ENCODE results near the gene HGD. TPM values are rescaled to one million over a fixed set of nuclear protein-coding genes. Genes with fewer than 3 reads are reported as not detected.
"Not testable (repeated sequence)": the region's sequence is repeated elsewhere in the genome, so short reads cannot be mapped to it uniquely, and the experiment has no call there.

The HGD gene
- total RNA-seq, 4 donors from 2014 or later: not detected

DNA sequence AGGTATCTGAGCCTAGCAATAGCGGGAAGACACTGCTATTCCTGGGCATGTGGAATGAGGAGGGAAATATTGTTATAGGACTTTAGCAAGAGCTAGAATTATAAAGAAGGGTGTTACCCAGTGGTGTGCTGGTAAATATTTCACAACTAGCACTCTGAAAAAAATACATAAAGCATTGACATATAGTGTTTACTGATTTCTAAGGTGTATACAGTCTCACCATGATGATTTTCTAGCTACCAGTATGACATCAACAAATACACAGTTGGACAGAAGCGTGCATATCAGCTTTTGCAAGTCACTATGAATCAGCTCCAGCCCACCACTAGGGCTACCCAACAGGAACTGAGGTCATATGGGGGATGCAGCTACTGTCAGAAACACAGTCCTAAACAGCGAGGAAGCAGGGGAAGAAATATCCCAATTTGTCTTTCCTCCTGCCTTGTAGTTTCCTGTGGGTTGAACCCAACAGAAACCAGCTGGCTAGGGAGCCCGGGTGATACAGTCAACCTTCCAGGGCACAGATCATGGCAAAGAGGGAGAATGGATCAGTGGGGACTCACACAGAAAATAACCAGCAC lies 39.6 kb downstream of the HGD start:
- H3K36me3 ChIP-seq: no peaks in the 10 kb centered on the region
- TF ChIP-seq CTCF (IDR thresholded peaks at IDR 0.05): no peak
- no peak for TF ChIP-seq POLR2A (IDR thresholded peaks at IDR 0.05)
- TF ChIP-seq EP300 (IDR thresholded peaks at IDR 0.05): no peak
- no peak for DNase-seq (ENCODE audit: low spot score in 2 of 2)
- no peak overlapping the region for H3K4me3 ChIP-seq
- H3K27me3 ChIP-seq: no peaks in the 10 kb centered on the region
- peaks cover 0 to 4% (median 0%) of the 10 kb centered on the region in 4 donors for H3K4me1 ChIP-seq
- 62 to 67% methylated on average over 4 of the region's 4 CpGs for WGBS, 2 donors
- H3K9me3 ChIP-seq: no peaks in the 10 kb centered on the region
- H3K27ac ChIP-seq: no peak overlapping the region

DNA sequence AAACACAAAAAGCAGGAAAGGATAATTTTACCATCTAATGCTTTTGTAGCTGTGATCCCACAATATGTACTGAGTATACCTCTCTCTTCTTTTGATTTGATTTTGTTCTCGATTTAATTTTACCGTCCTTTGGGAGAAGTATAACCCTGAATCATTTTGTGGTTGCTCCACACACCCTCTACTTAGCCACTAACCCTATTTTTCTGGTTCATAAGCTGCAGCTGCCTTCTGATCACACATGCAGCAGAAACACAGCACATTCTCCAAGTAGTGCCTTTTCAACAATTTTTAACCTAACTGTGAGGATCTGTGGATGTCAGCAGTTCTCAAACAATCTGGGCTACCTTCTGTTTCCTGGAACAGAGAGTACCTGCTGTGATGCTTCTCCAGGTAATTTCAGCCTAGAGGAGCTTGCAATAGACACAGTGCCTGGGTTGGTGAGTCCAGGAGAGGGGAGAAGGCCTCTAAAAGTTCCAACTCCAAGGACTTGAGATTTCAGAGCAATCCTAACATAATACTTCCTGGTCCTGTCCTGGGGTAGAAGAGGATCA lies 40.3 kb downstream of the HGD start:
- Histone ChIP-seq H3K4me3 (no peak overlapping the region), H3K27me3 (no peaks in the 10 kb centered on the region), H3K36me3 (no peaks in the 10 kb centered on the region), H3K27ac (no peak overlapping the region), H3K9me3 (no peaks in the 10 kb centered on the region), H3K4me1 (peaks cover 0 to 4% (median 0%) of the 10 kb centered on the region in 4 donors)
- WGBS, 2 donors: 75 to 87% methylated on average over 2 of the region's 2 CpGs
- DNase-seq (ENCODE audit: low spot score in 2 of 2): no peak
- TF ChIP-seq POLR2A (IDR thresholded peaks at IDR 0.05) (no peak), EP300 (IDR thresholded peaks at IDR 0.05) (no peak), CTCF (IDR thresholded peaks at IDR 0.05) (no peak)

GRCh38 chr3:120640231-120640630 lies 41.8 kb downstream of the HGD start:
- Histone ChIP-seq H3K27me3 (no peaks in the 10 kb centered on the region), H3K9me3 (no peaks in the 10 kb centered on the region), H3K4me3 (no peak overlapping the region), H3K4me1 (peaks cover 0 to 3% (median 0%) of the 10 kb centered on the region in 4 donors), H3K27ac (no peak overlapping the region), H3K36me3 (no peaks in the 10 kb centered on the region)
- TF ChIP-seq EP300 (IDR thresholded peaks at IDR 0.05) (no peak), POLR2A (IDR thresholded peaks at IDR 0.05) (no peak), CTCF (IDR thresholded peaks at IDR 0.05) (no peak)
- 57 to 59% methylated on average over 1 of the region's 1 CpG for WGBS, 2 donors
- DNase-seq (ENCODE audit: low spot score in 2 of 2): no peak

DNA sequence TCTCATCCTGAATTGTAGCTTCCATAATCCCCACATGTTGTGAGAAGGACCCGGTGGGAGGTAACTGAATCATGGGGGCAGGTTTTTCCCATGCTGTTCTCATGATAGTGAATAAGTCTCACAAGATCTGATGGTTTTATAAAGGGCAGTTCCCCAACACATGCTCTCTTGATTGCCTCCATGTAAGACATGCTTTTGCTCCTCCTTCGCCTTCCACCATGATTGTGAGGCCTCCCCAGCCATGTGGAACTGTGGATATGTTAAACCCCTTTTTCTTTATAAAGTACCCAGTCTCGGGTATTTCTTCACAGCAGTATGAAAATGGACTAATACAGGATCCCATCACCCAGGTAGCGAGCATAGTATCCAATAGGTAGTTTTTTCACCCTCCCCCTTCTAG lies 43.2 kb downstream of the HGD start:
- not testable (repeated sequence) for H3K36me3 ChIP-seq; DNase-seq (ENCODE audit: low spot score in 2 of 2); H3K9me3 ChIP-seq; H3K4me3 ChIP-seq; H3K27ac ChIP-seq; H3K27me3 ChIP-seq; H3K4me1 ChIP-seq
- WGBS, 2 donors: 93 to 96% methylated on average over 4 of the region's 4 CpGs

DNA sequence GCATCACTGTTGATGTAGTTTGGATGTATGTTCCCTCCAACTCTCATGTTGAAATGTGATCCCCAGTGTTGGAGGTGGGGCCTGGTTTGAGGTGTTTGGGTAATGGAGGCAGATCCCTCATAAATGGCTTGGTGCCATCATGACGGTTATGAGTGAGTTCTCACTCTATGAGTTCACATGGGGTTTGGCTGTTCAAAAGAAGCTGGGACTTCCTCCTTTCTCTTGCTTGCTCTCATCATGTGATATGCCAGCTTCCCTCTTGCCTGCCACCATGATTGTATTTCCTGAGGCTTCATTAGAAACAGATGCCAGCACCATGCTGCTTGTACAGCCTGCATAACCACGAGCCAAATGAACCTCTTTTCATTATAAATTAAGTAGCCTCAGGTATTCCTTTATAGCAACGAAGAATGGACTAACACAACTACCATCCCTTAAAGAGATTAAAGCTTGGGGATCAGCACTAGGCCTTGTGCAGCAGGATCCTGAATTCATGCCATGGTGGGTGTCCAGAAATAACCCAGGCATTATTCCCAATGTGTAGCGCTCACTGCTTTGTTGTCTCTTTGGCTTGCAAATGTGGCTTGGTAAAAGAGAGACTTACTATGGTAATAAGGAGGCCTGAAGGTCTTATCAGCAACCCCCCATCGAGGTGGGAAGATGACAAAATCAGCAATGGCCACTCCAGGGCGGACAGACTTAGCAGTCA lies 44.0 kb downstream of the HGD start:
- Histone ChIP-seq H3K36me3 (no peaks in the 10 kb centered on the region), H3K9me3 (no peaks in the 10 kb centered on the region), H3K27ac (no peak overlapping the region), H3K27me3 (no peaks in the 10 kb centered on the region), H3K4me3 (no peak overlapping the region), H3K4me1 (no peaks in the 10 kb centered on the region)
- DNase-seq (ENCODE audit: low spot score in 2 of 2): no peak
- 71 to 81% methylated on average over 6 of the region's 6 CpGs for WGBS, 2 donors
- TF ChIP-seq CTCF (IDR thresholded peaks at IDR 0.05): no peak
- no peak for TF ChIP-seq EP300 (IDR thresholded peaks at IDR 0.05)
- no peak for TF ChIP-seq POLR2A (IDR thresholded peaks at IDR 0.05)
